GM21390 (cell line): Measurements from ENCODE around the gene SOBP.
"Not testable (repeated sequence)": the region's sequence is repeated elsewhere in the genome, so short reads cannot be mapped to it uniquely, and the experiment has no call there.

Experiments
- ATAC-seq: cut with Tn5 transposase; IDR thresholded peaks from one replicate; pipeline ENCODE4 v1.9.1; 2021; ENCODE audit not compliant: unreplicated experiment

The SOBP gene, protein sequence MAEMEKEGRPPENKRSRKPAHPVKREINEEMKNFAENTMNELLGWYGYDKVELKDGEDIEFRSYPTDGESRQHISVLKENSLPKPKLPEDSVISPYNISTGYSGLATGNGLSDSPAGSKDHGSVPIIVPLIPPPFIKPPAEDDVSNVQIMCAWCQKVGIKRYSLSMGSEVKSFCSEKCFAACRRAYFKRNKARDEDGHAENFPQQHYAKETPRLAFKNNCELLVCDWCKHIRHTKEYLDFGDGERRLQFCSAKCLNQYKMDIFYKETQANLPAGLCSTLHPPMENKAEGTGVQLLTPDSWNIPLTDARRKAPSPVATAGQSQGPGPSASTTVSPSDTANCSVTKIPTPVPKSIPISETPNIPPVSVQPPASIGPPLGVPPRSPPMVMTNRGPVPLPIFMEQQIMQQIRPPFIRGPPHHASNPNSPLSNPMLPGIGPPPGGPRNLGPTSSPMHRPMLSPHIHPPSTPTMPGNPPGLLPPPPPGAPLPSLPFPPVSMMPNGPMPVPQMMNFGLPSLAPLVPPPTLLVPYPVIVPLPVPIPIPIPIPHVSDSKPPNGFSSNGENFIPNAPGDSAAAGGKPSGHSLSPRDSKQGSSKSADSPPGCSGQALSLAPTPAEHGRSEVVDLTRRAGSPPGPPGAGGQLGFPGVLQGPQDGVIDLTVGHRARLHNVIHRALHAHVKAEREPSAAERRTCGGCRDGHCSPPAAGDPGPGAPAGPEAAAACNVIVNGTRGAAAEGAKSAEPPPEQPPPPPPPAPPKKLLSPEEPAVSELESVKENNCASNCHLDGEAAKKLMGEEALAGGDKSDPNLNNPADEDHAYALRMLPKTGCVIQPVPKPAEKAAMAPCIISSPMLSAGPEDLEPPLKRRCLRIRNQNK

DNA sequence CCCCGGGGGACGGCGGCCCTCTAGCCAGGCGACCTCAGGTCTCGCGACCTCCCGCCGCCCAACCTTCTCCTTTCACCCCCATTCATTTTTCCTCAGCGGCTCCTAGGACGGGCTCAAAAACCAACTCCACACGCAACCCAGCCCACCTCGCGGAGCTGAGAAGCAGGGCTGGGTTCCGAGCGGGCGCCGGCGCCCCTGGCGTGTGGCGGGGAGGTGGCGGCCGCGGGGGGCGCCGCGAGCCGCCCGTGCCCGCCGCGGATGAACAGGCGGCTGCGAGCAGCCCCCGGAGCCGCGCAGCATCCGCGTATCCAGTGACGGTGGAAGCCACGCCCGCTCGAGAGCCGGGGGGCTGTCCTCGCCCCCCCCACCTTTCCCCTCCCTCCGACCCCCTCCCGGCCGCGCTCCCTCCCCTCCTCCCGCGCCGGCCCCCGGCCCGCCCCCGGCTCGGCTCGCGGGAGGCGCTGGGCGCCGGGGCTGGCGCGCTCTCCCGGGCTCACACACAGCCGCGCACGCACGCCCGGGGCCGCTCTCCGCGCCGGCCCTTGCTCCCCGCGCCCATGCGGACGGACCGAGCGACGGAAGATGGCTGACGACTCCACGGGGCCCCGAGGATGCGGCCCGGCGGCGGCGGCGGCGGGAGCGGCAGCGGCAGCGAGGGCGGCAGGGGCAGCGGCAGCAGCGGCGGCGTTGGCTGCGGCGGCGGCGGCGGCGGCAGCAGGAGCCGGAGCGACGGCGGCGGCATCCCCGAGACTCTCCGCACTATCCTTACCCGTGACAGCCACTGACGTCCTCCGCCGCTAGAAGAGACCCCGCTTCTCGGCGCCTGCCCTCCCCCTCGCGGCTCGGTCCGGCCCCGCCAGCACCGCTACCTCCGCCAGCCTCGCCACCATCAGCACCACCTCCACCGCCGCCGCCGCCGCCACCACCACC lies at the start of gene SOBP:
Gene SOBP (plus strand): TSS at position 482 of the 930 bp plus-strand sequence. CDS start 500 bp downstream, outside the sequence.
- peak; percentile 45 for ATAC-seq

DNA sequence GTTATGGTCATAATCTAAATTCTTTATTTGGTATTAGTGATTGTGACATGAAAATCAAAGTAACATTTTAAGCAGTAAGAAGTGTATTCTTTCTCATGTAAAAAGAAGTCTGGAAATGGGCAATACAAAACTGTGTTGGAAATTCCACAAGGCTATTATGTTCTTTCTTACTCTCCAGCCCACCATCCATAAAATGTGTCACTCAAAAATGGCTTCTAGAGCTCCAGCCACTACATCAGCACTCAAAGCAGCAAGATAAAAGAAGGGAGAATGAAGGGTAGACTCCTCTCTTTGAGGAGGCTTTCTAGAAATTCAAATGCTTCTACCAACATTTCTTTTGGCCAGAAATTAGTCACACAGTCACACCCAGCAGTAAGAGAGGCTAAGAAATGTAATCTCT lies 49.0 kb upstream of the SOBP start:
- no peak for ATAC-seq

DNA sequence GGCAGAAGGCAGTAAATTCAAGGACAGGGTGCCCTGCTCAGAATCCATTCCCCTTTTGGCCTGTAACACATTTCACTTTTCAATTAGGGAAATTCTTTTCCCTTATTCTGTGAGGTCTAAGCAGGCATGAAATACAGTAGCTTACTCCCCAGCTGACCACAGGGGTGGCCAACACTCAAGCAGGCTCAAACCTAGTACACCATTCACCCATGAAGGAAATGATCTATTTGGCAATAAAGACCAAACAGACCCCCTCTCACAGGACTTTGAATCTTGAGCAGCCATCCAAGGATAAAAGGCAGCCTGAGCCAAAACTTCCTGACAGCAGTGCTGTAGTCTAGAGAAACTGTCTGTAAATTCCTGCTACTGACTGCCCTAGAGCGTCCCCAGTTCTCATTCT lies 48.2 kb upstream of the SOBP start:
- ATAC-seq, result no peak

DNA sequence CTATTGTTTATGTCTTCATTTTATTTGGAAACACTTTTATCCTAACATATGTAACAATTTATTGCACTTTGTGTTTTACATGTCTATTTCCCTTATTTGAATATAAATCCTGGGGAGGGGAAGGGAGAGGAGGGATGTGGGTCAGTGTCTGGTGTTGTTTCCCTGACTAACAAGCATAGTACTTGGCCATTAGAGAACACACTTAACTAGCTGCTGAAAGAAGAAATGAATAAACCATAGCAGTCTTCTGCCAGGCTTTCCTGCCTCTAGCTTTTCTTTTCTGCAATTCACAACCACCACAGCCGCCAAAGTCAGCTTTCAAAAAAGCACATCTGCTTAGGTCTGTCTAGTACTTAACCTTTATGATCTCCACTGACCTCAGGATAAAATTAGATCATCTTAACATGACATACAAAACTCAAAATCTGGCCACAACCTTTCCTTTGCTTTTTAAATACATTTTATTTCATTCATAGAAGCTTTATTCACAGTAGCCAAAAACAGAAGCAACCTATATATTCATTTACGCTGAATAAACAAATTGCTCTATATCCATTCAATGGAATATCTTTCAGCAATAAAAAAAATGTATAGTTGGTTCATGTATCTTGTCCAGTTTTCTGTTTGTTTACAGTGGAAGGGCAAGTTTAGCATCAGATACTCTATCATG lies 46.8 kb upstream of the SOBP start:
- no peak for ATAC-seq

DNA sequence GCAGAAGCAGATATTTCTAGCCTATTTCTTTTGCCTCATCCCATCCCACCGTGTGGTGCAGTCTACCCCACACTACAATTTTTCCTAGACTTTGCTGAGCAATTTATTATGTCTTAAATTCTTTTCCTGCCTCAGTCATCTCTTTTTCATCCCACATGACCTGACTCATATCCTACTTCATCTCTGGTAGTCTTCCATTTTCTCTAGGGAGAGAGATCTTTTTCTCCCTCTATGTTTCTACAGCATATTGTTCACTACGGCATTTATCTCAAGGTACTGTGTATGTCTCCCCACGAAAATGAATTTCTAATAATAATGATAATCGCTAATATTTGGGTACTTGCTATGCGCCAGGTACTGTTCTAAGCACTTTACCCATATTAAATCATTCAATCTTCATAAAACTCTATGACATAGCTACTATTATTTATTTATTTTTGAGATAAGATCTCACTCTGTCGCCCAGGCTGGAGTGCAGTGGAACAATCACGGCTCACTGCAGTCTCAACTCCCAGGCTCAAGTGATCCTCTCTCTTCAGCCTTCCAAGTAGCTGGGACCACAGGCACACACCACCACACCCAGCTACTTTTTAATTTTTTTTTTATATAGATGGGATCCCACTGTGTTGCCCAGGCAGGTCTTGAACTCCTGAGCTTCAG lies 46.2 kb upstream of the SOBP start:
- ATAC-seq, result no peak

DNA sequence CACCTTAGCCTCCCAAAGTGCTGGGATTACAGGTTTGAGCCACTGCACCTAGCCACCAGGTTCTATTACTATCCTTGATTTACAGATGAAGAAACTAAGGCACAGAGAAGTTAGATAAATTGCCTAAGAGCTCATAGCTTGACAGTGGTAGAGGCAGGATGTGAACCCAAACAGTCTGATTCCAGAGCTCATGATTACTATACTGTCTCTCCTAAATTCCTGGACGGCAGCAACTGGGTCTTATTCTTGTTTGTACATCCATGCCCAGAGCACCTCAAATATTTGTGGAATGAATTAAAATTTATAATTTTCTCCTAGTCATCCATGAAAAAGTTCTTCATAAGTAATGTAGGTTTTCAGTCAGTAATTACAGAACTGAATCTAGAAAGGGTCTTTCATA lies 45.6 kb upstream of the SOBP start:
- ATAC-seq, result no peak

DNA sequence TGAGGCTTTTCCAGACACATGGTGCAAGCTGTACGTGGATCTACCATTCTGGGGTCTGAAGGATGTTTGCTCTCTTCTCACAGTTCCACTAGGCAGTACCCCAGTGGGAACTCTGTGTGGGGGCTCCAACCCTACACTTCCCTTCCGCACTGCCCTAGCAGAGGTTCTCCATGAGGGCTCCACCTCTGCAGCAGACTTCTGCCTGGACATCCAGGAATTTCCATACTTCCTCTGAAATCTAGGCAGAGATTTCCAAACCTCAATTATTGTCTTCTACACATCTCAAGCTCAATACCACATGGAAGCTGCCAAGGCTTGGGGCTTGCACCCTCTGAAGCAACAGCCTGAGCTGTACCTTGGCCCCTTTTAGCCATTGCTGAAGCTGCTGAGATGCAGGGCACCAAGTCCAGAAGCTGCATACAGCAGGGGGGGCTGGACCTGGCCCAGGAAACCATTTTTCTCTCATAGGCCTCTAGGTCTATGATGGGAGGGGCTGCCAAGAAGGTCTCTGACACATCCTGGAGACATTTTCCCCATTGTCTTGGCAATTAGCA lies 42.2 kb upstream of the SOBP start:
- ATAC-seq, result no peak

DNA sequence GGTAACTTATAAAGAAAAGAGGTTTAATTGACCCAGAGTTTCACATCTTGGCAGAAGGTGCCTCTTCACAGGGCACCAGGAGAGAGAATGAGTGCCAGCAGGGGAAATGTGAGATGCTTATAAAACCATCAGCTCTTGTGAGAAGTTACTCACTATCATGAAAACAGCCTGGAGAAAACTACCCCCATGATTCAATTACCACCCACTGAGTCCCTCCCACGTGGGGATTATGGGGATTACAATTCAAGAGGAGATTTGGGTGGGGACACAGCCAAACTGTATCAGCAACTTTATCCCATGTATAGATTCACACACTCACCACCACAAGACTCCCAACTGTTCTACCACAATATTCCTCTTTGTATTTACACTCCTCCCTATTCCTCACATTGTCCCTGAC lies 41.1 kb upstream of the SOBP start:
- ATAC-seq, result no peak

DNA sequence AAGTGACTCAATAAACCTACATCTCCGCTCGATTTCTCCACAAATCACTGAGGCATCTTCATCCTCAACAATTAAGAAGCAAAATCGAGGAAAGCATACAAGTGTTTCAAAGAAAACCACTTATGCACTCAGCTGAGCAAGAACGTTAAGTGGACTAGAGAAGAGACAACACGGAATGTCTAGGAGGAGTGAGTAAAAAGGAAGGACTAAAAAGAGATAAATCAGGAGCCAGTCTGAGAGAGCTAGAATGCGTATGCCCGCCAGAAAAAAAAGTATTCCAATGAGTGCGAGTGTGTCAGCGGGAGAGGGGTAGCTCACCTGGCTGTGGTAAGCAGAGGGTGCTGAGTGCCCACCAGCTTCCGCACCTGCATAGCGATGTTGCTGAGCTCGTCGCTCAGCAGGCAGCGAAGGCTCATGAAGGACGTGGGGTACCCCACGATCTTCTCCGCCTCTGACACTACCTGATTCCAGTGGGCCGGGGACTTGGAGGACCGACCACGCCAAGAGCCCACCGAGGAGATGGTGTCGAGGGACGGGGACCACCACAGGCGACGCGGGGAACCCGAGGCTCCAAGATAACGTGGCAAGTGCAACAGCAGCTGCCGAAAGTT lies 31.1 kb upstream of the SOBP start:
- peak; percentile 21 for ATAC-seq

DNA sequence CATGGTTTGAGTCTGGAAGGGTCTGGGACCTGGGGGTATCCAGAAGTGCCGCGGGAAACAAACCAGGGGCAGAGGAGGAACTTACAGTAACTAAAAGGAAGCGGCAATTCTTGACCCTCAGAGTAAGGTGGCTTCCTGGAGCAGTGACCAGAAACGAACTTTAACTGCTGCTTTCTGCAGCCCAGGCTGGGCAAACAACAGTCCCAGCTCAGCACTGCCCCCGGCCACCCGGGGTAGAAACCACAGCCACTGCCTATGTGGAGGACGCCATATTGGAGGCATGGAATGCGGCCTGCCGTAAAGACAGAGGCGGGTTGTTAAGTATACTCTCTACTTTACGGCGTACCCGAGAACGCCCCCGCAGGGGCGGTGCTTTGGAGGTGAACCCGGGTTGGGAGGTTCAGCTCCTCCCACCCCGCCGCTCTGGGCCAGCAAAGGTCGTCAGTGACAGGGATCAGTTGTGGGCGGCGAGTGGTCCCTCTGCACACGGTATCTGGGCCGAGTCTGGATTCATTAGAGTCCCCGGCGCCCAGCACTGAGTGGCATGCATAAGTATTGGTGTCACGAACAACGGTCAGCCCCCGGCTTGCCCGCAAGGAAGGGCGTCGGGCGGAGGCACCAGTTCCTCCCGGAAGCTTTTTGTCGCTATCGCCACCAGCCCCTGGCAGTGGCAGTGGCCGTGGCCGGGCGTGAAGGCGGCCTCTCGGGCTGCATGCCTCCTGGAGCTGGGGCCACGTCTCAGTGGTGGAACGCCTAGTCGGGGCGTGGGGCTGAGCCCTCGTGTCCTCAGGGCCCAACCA lies 30.4 kb upstream of the SOBP start, which contains the start of gene PDSS2:
Gene PDSS2 (minus strand): TSS at position 282 of the 800 bp plus-strand sequence. CDS start 279 bp downstream, at position 3.
- ATAC-seq, result peak; percentile 95

DNA sequence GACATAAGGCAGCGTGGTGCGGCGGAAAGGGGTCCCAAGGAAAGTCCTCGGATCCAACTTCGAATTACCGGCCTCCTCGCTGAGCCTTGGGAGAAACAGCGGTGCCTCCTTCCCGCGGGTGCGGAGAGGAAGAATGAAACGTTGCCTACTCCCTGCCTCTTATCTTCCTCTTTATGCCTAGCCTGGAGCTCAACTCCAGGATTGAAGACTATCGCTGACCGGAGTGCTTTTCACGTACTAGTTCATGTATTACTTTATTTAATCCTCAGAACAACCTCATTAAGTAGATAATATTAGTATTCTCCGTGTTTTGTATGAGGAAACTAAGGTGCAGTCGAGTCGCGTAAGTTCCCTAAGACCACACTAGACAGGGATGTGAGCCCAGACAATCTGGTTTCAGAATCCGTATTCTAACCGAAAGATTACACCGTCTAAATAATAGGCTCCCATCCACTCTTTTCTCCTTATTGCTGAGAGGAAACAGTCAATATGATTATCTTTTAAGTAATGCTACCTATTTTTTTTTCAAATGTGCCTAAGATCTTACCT lies 29.8 kb upstream of the SOBP start:
- no peak for ATAC-seq

DNA sequence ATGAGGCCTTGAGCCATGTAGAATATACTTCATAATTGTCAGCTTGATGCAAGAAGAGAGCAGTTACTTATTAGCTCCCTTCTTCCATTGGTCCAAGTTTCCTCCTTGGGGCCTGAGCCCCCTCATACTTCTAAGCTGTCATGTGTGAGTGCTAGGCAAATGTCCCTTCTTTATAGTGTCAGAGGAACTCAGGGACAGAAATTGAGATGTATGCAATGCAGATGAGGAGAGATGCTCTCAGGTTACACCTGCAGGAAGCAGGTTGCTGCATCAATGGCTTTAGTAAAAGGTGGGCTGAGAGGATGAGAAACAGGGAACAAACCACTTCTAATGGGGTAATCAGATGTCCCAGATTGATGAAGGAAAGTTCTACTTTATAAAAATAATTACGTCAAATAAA lies 23.9 kb upstream of the SOBP start:
- no peak for ATAC-seq

DNA sequence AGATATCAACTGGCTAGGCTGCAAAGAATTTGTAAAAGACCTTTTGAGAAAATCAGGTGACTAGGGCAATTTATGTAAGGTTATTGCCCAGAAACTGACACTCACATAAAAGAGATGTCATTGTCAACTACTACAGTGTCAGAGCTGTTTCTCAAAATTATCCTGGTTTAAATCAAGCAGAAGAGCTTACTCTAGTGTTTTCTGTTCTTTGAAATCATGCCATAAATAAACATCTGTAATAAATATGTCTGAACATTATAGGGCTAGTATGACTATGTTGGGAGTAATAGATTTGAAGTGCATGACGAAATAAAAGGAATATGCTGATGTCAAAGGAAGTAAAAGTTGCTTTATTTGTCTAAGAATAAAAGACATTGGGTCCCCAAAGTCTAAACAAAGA lies 19.6 kb upstream of the SOBP start:
- ATAC-seq, result no peak

DNA sequence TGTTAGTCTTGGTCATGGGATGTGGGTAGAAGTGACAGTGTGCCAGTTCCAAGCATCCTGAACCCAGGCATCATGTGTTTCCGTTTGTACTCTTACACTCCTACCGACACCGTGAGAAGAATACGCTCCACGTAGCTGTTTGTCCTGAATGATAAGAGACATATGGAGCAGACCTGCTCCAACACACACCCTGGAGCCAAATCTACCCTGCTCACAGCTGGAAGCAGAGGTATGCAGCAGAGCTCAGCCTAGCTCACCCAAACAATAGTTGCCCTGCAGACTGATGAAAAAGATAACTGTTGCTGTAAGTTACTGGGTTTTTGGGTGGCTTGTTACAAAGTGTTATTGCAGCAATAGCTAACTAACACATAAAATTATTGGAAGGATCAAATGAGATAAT lies 16.3 kb upstream of the SOBP start:
- ATAC-seq, result no peak

DNA sequence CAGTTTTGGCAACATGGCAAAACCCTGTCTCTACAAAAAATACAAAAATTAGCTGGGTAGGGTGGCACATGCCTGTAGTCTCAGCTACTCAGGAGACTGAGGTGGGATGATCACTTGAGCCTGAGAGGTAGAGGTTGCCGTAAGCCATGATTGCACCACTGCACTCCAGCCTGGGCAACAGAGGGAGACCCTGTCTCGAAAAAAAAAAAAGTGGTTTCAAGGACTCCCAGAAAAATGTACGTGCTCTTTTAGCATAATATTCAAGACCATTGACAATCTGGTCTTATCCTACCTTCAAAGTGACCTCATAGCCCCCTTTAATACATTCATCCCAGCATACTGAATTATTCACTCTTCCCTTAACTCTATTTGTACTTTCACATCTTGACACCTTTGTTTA lies 14.6 kb upstream of the SOBP start:
- ATAC-seq, result not testable (repeated sequence)

DNA sequence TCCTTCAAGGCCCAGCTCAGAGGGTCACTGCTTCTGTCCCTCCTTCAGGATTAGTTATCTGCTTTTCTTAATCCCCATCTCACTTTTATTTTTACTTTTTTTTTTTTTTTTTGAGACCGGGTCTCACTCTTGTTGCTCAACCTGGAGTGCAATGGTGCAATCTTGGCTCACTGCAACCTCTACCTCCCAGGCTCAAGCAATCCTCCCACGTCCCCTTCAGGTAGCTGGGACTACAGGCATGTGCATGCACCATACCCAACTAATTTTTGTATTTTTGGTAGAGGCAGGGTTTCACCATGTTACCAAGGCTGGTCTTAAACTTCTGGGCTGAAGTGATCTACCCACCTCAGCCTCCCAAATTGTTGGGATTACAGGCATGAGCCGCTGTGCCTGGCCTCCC lies 14.1 kb upstream of the SOBP start:
- ATAC-seq, result not testable (repeated sequence)

DNA sequence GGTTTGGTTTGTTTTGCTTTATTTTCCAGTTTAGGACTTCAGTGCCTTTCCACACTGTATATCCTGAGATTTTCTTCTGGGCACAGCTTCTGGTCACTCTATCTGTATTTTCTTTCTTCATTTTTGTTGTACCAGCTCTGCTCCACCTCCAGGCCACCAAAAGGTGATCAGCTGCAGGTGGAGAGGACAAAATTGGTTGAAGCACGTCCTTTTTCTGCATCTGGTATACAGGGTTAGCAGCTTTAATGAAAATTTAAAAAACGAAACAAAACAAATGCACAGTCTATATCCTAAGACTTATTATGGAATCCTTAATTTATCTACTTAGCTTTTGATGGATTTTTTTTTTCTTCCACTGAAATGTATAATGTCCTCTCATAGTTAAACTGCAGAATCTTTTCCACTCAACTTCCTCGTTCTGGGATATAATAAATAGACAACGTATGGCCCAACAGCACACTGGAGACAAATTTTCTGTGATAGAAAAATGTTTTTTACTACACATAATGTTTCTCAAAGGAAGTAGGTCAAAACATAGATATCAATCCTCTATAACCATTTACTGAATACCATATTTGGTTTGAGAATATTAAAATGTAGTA lies 10.7 kb upstream of the SOBP start:
- no peak for ATAC-seq

DNA sequence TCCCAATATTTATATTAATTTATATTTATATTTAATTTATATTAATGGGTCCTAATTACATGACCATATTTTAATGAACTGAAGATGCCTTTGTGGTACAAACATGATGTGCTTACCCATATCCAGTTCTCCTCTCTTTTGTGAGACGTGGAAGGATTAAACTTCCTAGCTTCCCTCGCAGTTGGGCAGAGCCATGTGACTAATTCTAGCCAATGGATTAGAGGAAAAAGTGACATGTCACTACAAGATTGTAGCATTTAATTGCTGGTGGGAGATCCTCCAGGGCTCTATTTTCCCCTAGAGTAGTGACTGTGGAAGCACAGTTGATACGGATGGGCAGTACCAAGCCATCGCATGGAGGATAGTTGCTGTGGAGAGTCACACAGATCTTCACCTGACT lies 4.8 kb upstream of the SOBP start:
- ATAC-seq, result no peak
